NCI-H2196 treated with DMSO at 0.1 percent for 48 hours (cell line): Measurements from ENCODE around the gene TMPRSS3.

Experiments used
- DNase-seq: peaks from one replicate; lab custom pipeline; 2025; ENCODE audit not compliant: unreplicated experiment; lab: John Stamatoyannopoulos, UW

The TMPRSS3 gene

DNA sequence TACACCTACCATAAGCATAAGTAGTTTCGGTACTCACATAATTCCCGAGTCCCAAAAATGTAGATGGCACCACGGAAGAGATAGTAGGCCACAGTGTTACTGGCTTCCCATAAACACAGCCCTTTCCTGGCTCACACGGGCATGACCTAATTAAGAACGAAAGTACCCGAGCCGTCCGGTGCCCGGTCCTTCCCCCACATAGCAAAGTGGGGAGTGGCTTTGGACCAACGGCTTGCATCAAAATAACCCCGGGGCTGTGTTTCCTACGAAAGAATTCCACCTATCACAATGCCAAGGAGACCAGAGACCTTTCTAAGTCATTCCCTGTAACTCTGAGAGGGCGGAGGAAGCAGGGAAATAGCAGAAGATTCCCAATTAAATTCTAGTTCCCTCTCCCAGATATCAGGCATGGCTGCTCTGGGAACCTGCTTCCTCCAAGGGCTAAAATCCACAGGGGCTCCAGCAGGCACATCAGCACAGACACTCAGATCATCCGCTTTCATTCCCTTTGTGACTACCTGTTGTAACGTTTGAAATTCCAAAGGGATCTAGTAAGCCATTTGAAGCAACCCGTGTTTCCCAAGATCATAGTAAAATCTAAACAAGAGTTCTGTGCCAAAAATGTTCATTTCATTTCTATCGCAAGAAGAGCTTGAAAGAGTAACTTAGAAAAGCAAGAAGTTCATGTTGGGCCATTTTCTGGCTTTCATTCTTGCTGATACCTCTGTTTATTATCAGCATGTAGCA is at the start of gene TMPRSS3:
TSS of gene TMPRSS3 (minus strand) at position 148 of the 747 bp plus-strand sequence. CDS start 635 bp downstream, outside the sequence.
- no peak for DNase-seq

DNA sequence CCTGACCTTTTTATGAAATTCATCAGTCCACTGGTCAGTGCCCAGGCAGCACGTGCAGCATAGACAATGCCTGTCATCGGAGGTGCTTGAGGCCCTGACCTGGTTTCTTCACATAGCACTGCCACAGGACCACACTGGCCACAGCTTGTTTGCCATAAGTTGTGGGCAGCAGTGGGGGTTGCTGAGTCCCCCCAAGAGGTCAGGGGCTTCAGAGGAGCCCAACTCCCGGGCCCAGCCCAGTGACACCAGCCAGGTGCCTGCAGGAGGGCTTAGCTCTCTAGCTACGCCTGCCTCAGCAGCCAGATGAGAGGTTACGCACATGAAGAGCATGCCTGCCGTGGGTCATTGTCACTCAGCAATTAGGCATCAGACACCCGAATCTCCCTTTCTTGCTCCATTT is 49.5 kb upstream of the TMPRSS3 start:
- DNase-seq = no peak

DNA sequence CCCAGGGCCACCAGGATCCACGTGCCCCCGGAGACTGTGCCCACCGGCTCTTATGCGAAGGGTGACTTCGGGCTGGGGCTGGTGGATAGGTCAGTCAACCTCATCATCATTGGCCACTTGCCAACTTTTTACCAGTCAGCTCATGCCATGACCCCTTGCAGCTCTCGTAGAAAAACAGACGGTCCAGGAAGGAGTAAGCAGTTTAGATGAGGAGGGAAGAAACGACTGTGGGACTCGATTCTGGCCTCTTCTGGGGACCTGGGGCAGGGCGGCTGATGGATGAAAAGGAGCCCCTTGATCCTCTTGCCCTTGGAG is 48.9 kb upstream of the TMPRSS3 start:
- no peak for DNase-seq

DNA sequence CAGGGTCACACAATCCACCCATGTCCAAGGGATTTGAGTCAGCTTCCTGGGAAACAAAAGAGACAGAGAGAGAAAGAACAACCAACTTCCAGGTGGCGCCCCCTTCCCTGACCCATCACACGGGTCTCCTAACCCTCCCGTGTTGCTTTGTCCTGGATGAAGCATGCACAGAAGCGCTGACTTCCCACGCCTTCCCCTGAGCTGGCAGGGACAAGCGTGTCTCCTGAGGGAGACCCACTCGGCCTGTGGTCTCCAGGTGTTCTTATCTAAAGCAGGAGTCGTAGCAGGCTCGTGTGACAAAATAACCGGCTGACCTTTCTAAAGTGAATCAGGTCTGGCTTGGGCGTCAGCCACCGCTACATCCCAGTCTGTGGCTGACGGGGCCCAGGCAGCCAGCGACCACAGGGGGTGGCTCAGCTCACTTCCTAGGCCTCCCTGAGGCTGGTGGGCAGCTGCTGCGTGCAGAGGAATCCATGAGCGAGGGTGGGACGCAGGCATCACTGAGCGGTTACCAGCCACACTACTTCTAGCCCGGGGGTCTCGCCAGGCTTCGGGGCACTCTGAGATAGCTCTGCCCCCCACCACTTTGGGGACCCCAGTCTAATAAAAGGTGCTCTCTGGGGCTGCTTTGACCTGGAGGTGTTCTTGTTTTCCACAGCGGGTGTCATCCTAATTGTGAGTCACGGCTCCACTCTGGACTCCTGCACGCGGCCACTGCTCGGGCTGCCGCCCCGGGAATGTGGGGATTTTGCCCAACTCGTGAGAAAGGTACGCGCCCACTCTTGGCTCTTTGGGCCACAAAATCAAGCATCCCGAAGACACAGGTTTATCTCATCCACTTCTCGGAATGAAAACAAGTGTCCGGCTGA is 48.3 kb upstream of the TMPRSS3 start:
- DNase-seq = no peak

DNA sequence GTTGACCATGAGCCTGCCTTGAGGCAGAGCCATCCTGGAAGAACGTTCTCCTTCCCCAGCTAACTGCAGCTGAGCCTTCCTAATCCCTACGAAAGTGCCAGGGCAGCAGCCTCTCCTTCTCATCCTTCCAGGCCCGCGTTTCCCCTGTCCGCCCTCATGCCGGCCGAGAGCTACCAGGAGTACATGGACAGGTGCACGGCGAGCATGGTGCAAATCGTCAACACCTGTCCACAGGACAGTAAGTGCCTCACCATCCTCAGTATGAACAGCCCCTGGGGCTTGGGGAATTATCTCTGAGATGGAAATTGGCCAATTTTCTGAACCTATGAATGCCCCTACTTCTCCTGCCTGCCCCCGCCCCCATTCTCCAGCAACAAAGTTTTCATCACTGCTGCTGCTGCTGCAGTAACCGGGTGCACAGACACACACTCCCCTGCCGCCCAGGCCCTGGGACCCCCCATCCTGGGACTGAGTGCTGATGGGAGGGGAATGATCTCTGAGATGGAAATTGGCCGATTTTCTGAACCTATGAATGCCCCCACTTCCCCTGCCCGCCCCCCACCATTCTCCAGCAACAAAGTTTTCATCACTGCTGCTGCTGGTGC is 47.4 kb upstream of the TMPRSS3 start:
- DNase-seq = no peak

DNA sequence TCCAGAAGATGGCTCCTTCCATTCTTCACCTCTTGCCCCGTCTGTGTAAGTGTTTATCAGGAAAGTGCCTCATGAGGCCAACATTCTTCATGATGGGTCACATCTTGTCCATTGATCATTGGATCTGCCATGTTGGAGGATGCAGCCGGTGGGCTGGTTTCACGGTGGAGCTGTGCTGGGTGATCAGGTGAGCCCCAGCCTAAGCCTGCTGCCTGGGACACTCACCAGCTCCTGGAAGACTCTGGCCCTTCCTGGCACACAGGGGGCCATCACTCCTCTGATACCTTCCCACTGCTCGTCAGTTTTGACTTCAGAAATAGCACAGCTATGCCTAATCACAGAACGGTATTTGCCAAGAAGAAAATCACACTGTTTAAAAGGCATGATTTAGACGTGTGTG is 46.1 kb upstream of the TMPRSS3 start:
- DNase-seq = no peak

DNA sequence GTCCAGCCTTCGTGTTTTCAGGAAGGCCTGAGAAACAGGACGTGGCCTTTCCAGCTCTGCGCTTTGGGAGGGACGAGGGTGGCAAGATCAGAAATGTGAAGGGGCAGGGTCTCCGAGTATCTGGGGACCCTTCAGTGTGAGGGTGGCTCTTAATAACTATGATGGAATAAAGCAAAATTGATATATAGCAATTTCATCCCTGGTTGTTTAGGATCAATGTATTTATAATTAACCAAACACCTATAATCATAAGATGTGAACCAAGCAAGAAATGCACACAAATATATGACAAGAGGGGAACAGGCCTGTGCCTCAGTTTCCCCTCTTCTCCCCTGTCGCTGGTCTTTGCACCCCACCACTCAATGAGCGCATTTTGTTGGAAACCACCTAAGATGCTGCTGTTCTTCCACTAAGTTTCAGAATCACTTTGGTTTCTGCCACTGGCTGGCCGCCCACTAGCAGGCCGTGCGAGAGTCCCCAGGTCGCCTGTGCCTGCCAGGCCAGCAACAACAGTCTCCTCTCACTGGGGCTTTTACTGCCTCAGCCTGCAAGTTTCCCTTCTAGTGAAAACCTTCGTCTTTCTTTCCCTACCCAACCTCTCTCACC is 44.4 kb upstream of the TMPRSS3 start:
- DNase-seq = no peak

DNA sequence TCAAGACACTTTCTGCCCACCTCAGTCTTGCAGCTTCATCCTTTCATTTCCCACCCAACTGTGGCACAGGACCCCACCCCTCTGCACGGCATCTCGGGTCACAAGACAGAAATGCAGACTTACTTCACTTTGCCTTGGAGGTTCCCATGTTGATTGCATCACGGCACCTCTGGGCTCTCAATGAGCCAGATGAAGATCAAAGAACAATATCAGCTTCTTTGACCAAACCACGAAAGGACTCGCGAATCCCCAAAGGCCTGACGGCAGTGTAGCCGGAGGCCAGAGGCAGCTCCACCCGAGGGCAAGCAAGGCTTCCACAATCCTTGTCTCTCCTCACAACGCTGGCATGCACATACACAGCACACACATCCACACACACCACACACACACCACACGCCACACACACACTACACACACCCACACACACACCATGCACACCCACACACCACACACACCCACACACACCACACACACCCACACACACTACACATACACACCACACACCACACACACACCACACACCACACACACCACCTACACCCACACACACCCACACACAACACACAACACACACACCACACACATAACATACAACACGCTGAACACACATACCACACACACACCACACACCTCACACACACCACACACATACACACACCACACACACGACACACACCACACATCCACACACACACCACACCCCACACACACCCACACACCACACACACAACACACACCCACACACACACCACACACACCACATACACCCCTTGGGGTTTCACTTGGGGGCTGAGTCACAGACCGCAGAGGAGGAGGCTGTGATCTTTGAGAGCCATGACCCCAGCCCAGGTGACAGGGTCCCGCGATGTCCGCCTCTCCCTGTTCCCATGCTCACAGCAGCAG is 43.7 kb upstream of the TMPRSS3 start:
- DNase-seq = no peak

DNA sequence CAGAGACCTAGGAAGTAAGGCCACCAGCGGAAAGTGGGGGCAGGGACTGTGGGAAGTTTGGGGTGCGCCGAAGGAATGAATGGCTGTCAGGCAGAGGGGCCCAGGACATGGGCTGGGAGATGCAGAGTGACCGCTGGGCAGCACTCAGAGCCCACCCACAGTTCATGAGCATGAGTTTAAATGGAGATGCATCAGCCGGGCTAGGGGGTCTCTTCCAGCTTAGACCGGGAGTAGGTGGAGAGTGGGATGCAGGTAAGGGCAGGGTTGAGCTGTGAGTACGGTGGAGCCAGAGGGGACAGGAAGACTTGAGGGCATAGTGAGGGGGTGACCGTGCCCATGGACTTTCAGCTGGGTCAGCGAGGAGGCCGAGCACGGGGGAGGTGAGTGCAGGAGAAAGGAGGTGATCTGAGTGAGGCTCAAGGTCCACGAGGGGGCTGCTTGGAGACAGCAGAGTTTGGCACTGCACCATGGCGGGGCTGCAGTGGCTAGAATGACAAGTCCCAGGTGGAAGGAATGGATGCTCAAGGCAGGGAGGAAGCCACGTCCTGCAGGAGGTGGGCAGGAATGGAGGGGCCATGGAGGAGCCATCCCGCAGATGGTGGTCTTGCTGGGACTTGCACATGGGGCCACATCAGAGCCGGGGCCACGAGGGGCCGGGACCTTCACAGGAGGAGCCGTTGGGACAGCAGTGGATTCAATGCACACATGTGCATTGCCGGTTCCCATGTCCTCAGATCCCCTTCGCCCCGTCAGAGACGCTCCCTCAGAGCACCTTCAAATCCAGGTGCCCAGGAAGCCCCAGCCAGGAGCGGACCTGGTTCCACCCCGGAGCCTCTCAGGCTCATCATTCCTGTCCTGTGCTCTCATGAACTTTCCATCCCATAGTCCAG is 42.7 kb upstream of the TMPRSS3 start:
- no peak for DNase-seq

DNA sequence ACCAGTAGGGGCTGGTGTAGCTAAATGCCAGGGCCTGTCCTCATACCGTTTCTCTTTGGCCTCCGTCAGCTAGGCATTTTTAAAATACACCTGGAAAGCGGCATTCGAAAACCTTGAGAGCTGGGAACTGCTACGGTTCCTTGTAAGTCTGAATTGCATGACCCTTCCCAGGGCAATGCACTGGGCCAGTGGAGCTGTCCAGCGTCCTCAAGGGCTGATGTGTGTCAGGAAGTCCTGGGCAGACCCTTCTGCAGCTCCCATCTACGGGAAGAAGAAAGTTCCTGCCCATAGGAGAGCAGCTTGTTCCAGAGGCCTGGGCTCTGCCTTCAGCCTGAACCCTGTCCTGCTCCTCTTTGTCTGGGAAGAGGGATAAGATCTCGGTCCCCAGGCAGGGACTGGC is 41.9 kb upstream of the TMPRSS3 start:
- DNase-seq = no peak

DNA sequence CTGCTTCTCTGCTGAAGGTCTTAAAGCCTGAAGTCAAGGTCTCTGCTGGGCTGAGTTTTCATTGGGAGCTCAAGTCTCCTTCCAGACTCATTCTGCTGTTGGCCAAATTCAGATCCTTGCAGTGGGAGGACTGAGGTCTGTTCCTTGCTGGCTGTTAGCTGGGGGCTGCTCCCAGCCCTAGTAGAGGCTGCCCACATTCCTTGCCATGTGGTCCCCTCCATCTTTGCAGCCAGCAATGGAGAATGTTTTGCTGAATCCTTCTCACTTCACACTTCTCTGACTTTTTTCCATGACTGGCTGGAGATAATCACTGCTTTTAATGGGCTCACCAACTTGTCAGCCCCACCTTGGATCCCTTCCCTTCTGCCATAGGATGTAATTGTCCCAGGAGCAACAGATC is 41.1 kb upstream of the TMPRSS3 start:
- DNase-seq = no peak

DNA sequence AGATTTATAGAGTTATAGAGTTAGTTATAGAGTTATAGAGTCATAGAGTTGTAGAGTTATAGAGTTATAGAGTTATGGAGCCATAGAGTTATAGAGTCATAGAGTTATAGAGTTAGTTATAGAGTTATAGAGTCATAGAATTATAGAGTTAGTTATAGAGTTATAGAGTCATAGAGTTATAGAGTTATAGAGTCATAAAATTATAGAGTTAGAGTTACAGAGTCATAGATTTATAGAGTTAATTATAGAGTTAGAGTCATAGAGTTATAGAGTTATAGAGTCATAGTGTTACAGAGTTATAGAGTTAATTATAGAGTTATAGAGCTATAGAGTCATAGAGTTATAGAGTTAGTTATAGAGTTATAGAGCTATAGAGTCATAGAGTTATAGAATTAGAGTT is 40.0 kb upstream of the TMPRSS3 start:
- DNase-seq = no peak

DNA sequence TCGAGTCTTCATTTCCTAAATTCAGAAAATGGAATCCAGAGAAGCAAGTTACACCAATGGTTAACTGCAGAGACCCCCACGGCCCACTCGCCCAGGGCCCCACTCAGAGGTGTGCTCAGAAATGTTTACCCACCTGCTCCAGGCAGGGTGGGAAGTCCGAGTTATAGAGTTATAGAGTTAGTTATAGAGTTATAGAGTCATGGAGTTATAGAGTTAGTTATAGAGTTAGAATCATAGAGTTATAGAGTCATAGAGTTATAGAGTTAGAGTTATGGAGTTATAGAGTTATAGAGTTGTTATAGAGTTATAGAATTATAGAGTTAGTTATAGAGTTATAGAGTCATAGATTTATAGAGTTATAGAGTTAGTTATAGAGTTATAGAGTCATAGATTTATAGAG is 39.5 kb upstream of the TMPRSS3 start:
- DNase-seq = no peak

DNA sequence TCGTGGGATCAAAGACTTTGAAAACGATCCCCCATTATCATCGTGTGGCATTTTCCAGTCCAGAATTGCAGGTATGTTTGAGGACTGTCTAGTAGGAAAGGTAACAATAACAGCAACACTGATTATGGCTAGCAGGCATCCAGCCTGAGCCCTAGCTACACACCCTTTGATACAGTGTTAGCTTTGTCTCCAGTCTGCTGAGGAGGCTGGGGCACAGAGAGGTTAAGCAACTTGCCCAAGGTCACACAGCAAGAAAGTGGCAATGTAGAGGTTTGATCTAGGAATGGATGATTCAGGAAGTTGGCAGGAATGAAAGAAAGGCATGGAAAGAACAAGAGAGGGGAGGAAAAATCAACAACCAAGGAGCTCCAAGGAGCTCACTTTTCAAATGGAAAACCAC is 39.0 kb upstream of the TMPRSS3 start:
- no peak for DNase-seq

DNA sequence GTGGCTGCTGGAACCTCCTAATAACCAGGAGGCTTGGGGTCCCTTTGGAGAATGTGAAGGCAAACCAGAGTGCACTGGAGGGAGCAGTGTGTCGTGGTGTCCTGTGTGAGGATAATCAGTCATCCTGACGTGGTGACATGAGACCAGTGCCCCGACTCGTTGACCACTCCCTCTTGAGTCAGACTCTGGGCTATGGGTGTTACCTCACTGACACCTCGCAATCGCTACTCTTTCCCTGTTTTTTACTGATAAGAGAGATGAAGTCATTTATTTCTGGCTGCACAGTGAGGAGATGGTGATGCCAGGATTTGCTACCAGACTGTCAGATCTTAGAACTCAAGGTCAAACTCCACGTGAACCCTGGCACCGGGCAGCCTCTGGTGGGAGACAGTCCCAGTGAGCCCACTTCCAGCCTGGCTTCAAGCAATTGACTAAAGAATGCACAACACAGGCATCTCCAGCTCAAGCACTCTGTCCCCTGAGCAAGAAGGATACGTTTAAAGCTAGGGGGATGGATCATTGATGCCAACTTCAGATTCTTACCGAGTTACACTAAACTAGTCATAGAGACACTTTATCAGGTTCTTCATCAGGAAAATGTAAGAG is 38.2 kb upstream of the TMPRSS3 start:
- DNase-seq = no peak

DNA sequence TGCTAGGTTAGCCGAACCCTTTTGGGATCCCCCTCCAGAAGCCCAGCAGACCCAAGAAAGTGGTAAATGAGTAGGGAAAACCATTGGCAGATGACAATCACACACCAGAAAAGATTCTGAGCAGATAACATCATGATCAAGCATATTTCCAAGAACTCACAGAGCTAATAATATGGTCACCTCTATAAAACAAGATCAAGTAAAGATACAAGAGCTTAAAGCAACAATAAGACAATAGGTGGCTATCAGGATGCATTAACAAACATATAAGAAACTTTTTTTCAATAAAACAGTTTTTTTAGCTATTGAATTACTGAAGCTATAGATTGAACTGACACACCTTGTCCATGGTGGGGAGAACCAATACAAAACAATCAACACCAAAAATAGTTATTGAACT is 36.8 kb upstream of the TMPRSS3 start:
- DNase-seq = no peak

DNA sequence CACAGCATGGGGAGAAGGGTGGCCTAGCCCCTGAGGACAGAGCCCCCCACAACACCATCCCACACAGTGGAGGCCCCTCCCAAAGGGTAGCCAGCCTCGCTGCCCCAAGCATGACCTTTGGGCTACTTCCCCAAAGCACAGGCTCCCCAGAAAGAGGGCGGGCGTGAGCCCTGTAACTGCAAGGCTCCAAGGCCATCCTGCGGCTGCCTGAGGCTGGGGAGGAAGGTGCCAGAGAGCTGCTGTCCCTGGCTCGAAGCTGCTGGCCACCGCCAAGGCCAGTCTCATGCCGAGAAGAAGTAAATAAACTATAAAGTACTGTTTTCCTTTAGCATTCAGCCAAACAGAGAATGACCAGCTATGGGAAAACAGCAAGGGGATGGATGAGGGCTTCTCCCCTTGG is 35.3 kb upstream of the TMPRSS3 start:
- DNase-seq = no peak

DNA sequence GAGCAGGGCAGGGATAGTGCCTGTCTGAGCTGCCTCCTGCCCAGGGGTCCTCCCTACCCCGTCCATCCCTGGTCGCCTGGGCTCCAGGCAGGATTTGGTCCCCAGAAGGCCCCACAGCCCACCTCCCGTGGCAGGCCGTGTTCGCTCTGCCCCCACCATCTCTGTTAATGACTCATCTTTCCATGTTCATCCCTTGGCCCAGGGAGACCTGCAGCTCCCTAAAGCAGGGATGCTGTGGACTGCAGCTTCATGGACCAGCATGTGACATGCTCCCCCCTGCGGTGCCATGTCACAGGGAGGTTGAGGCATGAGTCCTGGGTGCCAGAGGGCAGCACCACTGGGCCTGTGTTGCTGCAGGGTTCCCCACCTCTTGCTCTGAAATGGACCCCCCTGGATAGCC is 34.7 kb upstream of the TMPRSS3 start:
- DNase-seq = no peak

DNA sequence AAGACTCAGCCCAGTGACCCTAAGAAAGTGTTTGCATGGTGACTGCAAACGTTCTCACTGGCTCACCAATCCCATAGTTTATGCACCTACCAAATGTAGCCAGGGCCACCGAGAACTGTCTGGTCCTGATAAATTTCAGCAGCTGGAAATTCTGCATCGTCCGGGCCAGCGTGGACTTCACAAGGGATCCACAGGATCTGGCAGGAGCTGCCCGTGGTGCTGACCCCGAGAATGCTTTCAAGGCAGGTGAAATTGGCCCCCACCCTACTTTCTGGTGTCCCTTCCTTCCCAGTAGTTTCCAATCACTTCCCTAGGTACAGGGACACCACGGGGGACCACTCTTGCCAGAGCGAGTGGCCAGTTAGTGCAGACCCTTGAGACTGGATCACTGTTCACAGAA is 34.0 kb upstream of the TMPRSS3 start:
- no peak for DNase-seq
